Activated naive CD4-positive, alpha-beta T cell treated with anti-CD3 and anti-CD28 coated beads, Interleukin-2, amount 10 ng/mL, durations not matched to agents 7 days and 5 days (primary cell): Measurements from ENCODE around the gene RGS14.
"Not testable (repeated sequence)": the region's sequence is repeated elsewhere in the genome, so short reads cannot be mapped to it uniquely, and the experiment has no call there.

Source experiments
- CTCF ChIA-PET: fragments of 350-600 bp; sonication (Branson Sonifier 250); formaldehyde crosslinking; loops from one replicate; lab custom pipeline; 2021; ENCODE audit warnings: antibody characterized with exemption; lab: Charles Lee
- DNase-seq: peaks from one replicate; pipeline ENCODE4 v3.0.0-alpha.2; 2020
- H3K27ac Mint-ChIP-seq: one replicate; pipeline ENCODE4 v1.8.0; 2021; ENCODE audit warnings: mild to moderate bottlenecking, moderate library complexity, mixed read lengths
- H3K27me3 Mint-ChIP-seq: one replicate; pipeline ENCODE4 v1.8.0; 2021; ENCODE audit warnings: mild to moderate bottlenecking, mixed read lengths
- H3K36me3 Mint-ChIP-seq: one replicate; pipeline ENCODE4 v1.8.0; 2021; ENCODE audit warnings: mixed read lengths
- H3K4me1 Mint-ChIP-seq: one replicate; pipeline ENCODE4 v1.8.0; 2021; ENCODE audit warnings: mixed read lengths
- H3K4me3 Mint-ChIP-seq: one replicate; pipeline ENCODE4 v1.8.0; 2021; ENCODE audit warnings: mild to moderate bottlenecking, moderate library complexity, mixed read lengths
- H3K9me3 Mint-ChIP-seq: one replicate; pipeline ENCODE4 v1.8.0; 2021; ENCODE audit warnings: mixed read lengths

The RGS14 gene

DNA sequence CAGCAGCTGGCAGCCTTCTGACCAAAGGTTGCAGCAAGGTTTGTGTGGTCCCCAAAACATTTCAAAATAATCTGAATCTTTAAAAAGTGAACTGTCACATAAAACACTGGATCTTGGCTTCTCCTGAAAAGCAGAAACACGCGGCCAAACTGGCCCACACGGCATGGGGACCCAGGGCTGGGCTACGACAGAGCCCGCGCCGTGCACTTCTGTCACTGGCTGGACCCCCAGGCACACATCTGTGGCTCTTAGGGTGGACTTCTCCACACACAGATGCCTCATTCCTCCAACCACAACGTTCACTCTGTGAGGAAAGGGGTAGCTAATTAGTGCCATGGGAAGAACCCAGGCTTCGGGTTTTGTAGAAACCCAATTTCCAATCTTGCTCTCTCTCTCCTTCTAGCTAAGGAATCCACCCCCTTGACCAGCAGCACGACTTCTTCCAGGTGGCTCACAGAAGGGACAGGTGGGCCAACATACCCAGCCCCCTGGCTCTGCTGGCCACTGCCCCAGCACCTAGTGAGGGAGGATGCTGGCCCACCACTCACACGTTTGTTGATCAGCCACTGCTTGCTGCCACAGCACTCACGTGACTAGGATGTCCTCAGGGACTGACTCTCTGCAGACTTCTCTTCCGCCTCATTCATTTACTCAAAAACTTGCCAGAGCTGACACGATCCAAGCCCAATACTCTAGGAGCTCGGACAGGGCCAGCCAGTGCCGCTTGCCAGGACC, 24.1 kb upstream of the RGS14 start:
- Mint-ChIP-seq H3K4me1 (peaks cover 4% of the 10 kb centered on the region), H3K4me3 (no peak overlapping the region), H3K27ac (no peak overlapping the region), H3K27me3 (no peaks in the 10 kb centered on the region), H3K9me3 (no peaks in the 10 kb centered on the region), H3K36me3 (peaks cover 50% of the 10 kb centered on the region)
- CTCF ChIA-PET, result interaction anchor here (0.9 kb wide), 1 partner anchor 38 kb away, joined by 3 read pairs; no protein-coding TSS in a partner anchor
- DNase-seq, result no peak

DNA sequence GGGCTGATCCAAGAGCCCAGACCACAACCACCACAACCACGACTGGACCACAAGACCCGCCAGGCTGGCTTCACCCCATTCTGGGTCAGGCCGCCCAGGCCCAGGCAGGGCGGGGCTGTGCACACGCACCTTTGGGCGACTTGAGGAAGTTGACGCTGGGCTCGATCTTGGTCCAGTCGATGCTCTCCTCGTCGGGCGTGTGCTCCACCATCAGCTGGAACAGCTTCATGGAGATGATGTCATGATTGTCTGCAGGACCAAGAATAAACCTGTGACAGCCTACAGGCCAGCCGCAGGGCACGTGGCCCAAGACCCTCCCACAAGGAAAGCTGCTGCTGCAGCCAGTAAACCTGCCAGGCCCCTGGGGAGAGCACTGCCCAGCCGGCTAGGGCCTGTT, 23.6 kb upstream of the RGS14 start:
- DNase-seq, result no peak

DNA sequence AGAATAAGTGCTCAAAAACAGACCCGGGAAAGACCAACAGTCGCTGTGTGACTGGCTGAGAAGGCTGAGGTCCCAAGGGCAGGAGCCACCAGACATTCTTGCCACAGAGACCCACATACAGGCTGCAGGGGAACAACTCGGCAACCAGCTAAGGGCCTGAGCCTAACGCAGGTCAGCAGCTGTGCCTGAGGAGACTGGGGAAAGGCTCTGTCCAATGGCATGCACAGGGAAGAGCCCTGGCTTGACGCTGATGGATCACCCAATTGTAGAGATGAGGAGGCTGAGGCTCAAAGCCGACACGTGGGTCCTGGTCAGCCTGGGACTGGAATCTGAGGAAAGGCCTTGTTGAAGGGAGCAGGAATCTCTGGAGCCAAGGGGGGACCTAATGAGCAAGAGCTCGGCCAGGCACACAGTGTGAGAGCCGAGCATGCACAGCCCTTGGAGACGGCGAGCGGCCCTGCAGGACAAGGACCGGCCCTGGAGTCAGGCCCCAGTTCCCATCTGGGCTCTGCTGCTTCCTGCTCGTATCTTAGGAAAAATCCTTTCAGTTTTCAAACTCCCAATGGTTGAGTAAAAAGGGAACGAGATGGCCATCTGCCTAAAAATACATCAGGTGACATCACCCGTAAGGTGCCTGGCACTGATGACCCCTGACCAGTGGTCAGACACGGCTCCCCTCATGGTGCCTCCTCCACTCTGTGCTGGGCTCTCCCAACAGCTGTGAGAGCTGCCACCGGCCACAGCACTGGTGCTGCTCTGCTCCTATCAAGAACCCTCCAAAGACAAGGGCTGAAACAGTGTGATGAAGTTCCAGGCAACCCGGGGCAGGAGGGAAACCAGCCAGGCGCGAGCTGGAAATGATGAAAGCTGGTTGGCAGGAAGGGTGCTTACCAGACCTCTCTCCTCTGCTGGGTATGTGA, 22.7 kb upstream of the RGS14 start:
- H3K27ac Mint-ChIP-seq, result no peak overlapping the region
- peaks cover 55% of the 10 kb centered on the region for H3K36me3 Mint-ChIP-seq
- H3K4me1 Mint-ChIP-seq, result peaks cover 16% of the 10 kb centered on the region
- H3K27me3 Mint-ChIP-seq, result no peaks in the 10 kb centered on the region
- CTCF ChIA-PET, result interaction anchor here (0.9 to 1.4 kb wide), 3 partner anchors 16 to 220 kb away, joined by 3 to 4 read pairs (median 4); no protein-coding TSS in a partner anchor
- H3K9me3 Mint-ChIP-seq, result peaks cover 5% of the 10 kb centered on the region
- H3K4me3 Mint-ChIP-seq, result no peak overlapping the region
- no peak for DNase-seq

More for the DNA sequence above, 23.6 kb upstream of the RGS14 start:
- Mint-ChIP-seq H3K27me3 (no peaks in the 10 kb centered on the region), H3K9me3 (no peaks in the 10 kb centered on the region), H3K27ac (no peak overlapping the region), H3K4me3 (no peak overlapping the region), H3K36me3 (peaks cover 53% of the 10 kb centered on the region), H3K4me1 (peaks cover 7% of the 10 kb centered on the region)
- CTCF ChIA-PET, result interaction anchor here (0.9 kb wide), 1 partner anchor 37 kb away, joined by 3 read pairs; no protein-coding TSS in a partner anchor

DNA sequence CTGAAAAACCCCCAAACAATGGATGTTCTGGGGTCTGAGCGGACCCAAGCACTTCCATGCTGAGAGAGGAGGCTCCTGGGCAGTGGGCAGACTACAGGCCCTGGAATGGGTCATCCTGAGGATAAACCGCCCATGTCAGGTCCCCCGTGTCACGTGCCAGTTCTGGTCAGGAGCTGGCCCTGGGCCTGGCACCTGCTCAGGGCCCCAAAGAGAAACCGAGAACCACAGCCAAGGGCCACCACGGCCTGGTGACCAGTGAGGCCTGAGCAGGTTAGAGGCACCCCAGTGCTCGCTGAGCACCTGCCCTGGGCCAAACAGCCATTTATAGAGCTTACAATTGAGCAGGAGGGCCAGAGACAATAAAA, 22.0 kb upstream of the RGS14 start:
- Mint-ChIP-seq H3K36me3 (peaks cover 54% of the 10 kb centered on the region), H3K4me3 (no peak overlapping the region), H3K27ac (no peak overlapping the region), H3K27me3 (no peaks in the 10 kb centered on the region), H3K4me1 (peaks cover 18% of the 10 kb centered on the region), H3K9me3 (peaks cover 5% of the 10 kb centered on the region)
- CTCF ChIA-PET, result interaction anchor here (0.9 to 1.4 kb wide), 6 partner anchors 11 to 221 kb away, joined by 3 to 5 read pairs (median 4); no protein-coding TSS in a partner anchor
- DNase-seq, result no peak

DNA sequence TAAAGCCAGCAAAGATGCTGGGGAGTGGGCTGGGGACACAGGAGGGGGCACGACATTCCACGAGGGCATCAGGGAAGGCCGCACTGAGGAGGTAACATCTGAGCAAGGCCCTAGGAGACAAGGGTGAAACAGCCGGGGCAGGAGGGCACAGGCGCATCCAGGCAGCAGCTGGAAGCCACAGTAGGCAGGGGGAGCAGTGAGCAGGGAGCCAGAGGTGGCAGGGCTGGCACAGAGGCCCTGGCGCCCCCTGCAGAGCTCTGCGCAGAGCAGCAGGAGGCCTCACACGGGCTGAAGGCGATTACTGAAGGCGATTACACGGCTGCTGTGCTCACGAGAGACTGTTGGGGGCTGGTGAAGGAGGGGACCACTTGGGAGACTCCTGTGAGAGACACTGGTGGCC, 21.6 kb upstream of the RGS14 start:
- no peaks in the 10 kb centered on the region for H3K27me3 Mint-ChIP-seq
- CTCF ChIA-PET, result interaction anchor here (0.9 to 1.4 kb wide), 6 partner anchors 10 to 221 kb away, joined by 3 to 5 read pairs (median 4); no protein-coding TSS in a partner anchor
- H3K4me3 Mint-ChIP-seq, result no peak overlapping the region
- peaks cover 5% of the 10 kb centered on the region for H3K9me3 Mint-ChIP-seq
- H3K36me3 Mint-ChIP-seq, result peaks cover 54% of the 10 kb centered on the region
- peaks cover 18% of the 10 kb centered on the region for H3K4me1 Mint-ChIP-seq
- no peak overlapping the region for H3K27ac Mint-ChIP-seq
- peak; percentile 55 for DNase-seq

DNA sequence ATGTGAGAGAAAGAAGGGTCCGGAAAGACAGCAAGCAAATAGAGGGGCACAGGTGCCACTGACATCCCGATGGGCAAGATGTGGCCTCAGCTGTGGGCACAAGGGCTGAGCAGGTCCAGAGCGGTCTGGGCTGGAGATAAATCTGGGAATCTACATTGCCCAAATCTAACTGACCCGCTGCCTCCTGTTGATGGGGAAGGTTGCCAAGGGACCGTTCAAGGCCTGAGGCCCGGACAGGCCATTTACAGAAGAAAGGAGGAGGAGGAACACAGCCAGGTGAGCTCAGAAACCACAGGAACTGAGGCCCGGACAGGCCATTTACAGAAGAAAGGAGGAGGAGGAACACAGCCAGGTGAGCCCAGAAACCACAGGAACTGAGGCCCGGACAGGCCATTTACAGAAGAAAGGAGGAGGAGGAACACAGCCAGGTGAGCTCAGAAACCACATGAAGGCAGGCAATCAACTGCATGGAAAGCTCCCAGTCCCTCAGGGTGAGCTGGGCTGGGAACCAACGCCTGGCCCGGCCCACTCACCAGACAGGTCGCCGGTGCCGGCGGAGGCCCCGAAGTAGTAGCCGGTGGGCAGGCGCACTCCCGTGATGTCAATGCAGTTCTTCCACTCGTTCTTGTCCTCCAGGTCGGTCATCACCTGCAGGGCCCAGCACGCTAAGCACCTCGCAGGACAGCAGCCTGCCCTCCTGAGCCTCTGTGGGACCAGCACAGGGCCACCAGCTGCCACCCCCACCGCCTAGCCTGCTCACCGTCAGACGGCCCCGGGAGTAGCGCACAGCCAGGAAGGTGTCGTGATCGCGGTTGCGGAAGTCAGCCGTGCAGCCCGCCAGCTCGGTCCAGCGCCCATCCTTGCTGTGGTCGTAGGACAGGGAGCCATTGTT, 20.9 kb upstream of the RGS14 start:
- Mint-ChIP-seq H3K4me1 (peaks cover 23% of the 10 kb centered on the region), H3K27me3 (no peaks in the 10 kb centered on the region), H3K4me3 (no peak overlapping the region), H3K9me3 (peaks cover 5% of the 10 kb centered on the region), H3K36me3 (peaks cover 56% of the 10 kb centered on the region), H3K27ac (no peak overlapping the region)
- CTCF ChIA-PET, result interaction anchor here (1.0 to 1.4 kb wide), 4 partner anchors 9 to 222 kb away, joined by 3 to 5 read pairs (median 4); no protein-coding TSS in a partner anchor
- DNase-seq, result no peak

DNA sequence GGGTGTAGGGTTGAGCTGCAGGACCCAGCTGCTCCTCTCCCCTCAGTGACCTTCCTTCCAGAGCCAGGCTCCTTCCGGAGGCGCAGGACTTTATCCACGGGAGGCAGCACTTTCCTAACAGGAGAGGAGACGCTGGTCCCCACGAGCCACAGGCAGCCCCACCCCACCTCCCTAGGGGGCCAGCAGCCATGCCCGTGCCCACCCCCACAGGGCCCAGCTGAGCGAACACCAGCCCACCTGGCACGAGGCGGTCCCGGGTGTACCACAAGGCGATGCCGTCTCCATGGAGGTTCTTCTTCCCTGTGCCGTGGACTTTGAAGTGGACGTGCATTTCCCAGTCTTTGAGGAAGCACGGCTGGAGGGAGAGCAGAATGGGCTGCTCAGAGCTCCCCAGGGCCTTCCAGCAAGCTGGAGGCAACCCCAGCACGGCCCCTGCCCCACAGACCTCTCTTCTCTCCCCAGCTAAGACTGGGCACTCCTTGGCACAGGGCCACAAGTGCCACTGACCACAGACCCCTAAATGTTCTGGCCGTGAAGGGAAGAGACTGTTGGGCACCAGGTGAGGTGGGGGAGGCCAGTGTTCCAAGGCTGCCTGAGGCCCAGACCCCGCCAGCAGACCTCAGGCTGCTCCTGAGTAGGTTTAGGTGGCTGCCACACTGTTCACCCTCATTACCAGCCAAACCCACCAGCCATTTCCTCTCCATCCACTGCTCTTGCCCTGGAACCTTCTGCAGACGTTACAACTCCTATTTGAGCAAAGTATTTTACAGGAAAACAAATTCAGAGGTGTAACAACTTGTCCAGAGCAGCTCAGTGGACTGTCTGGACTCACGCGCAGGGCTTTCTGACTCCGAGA, 19.2 kb upstream of the RGS14 start:
- Mint-ChIP-seq H3K9me3 (peaks cover 5% of the 10 kb centered on the region), H3K4me1 (peaks cover 26% of the 10 kb centered on the region), H3K27me3 (no peaks in the 10 kb centered on the region), H3K36me3 (peaks cover 56% of the 10 kb centered on the region), H3K4me3 (no peak overlapping the region), H3K27ac (no peak overlapping the region)
- CTCF ChIA-PET, result interaction anchor here (0.6 to 1.1 kb wide), 2 partner anchors 20 to 52 kb away, joined by 3 to 4 read pairs; no protein-coding TSS in a partner anchor
- DNase-seq, result no peak

DNA sequence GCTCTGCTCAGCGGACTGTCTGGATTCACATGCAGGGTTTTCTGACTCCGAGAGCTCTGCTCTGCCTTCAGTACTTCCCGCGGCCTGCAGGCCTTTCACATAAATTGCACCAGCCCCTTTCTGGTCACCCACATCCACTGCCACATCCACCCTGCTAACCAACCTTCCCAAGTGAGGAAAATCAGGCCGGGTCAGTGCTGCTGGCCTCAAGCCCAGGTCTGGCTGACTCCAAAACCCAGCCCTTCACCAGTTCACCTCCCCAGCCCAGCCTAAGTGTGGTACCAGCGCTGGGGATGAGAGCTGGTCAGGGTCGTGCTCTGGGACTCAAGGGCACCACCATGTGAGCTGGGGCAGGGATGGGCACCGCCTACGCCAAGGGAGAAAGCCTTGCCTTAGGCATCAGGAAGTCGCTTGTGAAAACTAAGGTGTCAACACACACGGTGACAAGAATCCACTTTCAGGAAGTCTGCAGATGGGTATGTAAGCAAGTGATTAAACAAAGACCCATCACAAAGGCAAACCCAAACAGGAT, 18.6 kb upstream of the RGS14 start:
- DNase-seq, result no peak
- Mint-ChIP-seq H3K4me1 (peaks cover 29% of the 10 kb centered on the region), H3K27me3 (no peaks in the 10 kb centered on the region), H3K36me3 (peaks cover 52% of the 10 kb centered on the region), H3K27ac (no peak overlapping the region), H3K4me3 (no peak overlapping the region), H3K9me3 (peaks cover 5% of the 10 kb centered on the region)
- CTCF ChIA-PET, result interaction anchor here (1.1 kb wide), 1 partner anchor 51 kb away, joined by 4 read pairs; no protein-coding TSS in a partner anchor

DNA sequence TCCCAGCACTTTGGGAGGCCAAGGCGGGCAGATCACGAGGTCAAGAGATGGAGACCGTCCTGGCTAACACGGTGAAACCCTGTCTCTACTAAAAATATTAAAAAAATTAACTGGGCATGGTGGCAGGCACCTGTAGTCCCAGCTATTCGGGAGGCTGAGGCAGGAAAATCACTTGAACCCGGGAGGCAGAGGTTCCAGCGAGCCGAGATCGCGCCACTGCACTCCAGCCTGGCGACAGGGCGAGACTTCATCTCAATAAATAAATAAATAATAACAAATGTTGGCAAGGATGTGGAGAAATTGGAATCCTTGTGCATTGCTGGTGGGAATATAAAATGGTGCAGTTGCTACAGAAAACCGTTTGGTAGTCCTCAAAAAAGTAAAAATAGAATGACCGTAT, 14.7 kb upstream of the RGS14 start:
- H3K27ac Mint-ChIP-seq, H3K27me3 Mint-ChIP-seq, CTCF ChIA-PET, H3K4me3 Mint-ChIP-seq, DNase-seq, H3K9me3 Mint-ChIP-seq: not testable (repeated sequence)
- Mint-ChIP-seq H3K4me1 (peaks cover 42% of the 10 kb centered on the region), H3K36me3 (peaks cover 50% of the 10 kb centered on the region)

DNA sequence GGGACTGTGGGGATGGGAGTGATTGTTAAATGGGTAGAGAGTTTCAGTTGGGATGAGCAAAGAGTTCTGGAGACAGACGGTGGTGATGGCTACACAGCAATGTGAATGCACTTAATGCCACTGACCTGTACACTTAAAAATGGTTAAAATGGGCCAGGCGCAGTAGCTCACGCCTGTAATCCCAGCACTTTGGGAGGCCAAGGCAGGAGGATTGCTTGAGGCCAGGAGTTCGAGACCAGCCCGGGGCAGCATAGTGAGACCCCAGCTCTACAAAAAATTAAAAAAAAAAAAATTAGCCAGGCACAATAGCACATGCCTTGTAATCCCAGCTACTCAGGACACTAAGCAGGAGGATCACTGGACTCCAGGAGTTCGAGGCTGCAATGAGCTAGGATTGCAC, 13.9 kb upstream of the RGS14 start:
- peaks cover 49% of the 10 kb centered on the region for H3K36me3 Mint-ChIP-seq
- H3K27me3 Mint-ChIP-seq, result no peaks in the 10 kb centered on the region
- no peak for DNase-seq
- H3K4me3 Mint-ChIP-seq, result no peak overlapping the region
- H3K9me3 Mint-ChIP-seq, result peaks cover 5% of the 10 kb centered on the region
- H3K4me1 Mint-ChIP-seq, result peaks cover 45% of the 10 kb centered on the region
- H3K27ac Mint-ChIP-seq, result no peak overlapping the region
- CTCF ChIA-PET, result interaction anchor here (1.0 kb wide), 1 partner anchor 25 kb away, joined by 4 read pairs; no protein-coding TSS in a partner anchor

DNA sequence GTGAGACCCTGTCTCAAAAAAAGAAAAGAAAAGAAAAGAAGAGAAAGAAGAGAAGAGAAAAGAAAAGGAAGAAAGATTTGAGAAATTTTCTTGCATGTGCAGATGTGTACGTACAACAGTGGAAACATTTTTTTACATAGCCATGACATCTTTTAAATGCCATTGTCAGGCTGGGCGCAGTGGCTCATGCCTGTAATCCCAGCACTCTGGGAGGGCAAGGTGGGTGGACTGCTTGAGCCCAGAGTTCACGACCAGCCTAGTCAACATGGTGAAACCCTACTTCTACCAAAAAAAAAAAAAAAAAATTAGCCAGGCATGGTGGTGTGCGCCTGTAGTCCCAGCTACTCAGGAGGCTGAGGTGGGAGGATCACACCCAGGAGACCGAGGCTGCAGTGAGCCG, 12.8 kb upstream of the RGS14 start:
- CTCF ChIA-PET, result no interaction called here
- no peak for DNase-seq
- Mint-ChIP-seq H3K9me3 (peaks cover 1% of the 10 kb centered on the region), H3K4me1 (peaks cover 46% of the 10 kb centered on the region), H3K27me3 (no peaks in the 10 kb centered on the region), H3K36me3 (peaks cover 49% of the 10 kb centered on the region), H3K4me3 (no peak overlapping the region), H3K27ac (no peak overlapping the region)

DNA sequence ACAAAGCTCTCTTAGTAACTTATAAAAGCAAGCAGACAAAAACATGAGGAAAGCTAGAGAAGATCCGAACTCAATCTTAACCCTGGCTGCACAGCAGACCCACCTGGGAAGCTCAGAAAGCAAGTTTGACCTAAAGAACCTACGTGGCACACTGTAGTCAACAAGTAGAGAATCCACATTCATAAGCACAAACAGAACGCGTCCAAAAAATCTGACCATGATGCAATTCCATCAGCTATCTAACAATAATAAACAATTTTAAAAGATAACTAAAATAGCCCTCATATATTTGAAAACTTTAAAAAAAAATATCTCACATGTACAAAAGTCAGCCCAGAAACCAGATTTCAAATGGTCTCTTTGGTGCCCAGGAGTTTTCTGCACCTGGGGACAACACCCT, 10.9 kb upstream of the RGS14 start:
- no peak for DNase-seq
- Mint-ChIP-seq H3K27ac (no peak overlapping the region), H3K4me3 (no peak overlapping the region), H3K9me3 (no peaks in the 10 kb centered on the region), H3K4me1 (peaks cover 53% of the 10 kb centered on the region), H3K27me3 (no peaks in the 10 kb centered on the region), H3K36me3 (peaks cover 41% of the 10 kb centered on the region)
- CTCF ChIA-PET, result interaction anchor here (0.9 to 1.5 kb wide), 4 partner anchors 11 to 37 kb away, joined by 3 to 4 read pairs (median 3); no protein-coding TSS in a partner anchor
